Lower leg skin (tissue), 4 donors: ENCODE measurements around the gene GSG1L. TPM values are rescaled to one million over a fixed set of nuclear protein-coding genes. Genes with fewer than 3 reads are reported as not detected.
A peak's percentile ranks its signal among the peaks of the same experiment; 100 is the strongest.

Source experiments
- DNase-seq, 2 donors: peaks; one replicate each; pipeline ENCODE4 v3.0.0-alpha.2; 2019; ENCODE audit warnings: low spot score in 2 of 2
- H3K4me3 ChIP-seq: fragments of 200-600 bp; sonication (generic); 2 replicates; pipeline ENCODE4 v1.5.1; 2017; ENCODE audit warnings: mild to moderate bottlenecking, low read depth; ENCODE audit not compliant: poor library complexity, severe bottlenecking
- CTCF ChIP-seq, 3 donors: fragments of 450-650 bp; IDR thresholded peaks; one replicate each; pipeline ENCODE4 v1.5.1; 2016; ENCODE audit warnings: antibody characterized with exemption in 3 of 3, mild to moderate bottlenecking in 3 of 3, moderate library complexity in 2 of 3
- POLR2A ChIP-seq, 2 donors: fragments of 450-650 bp; IDR thresholded peaks; one replicate each; pipeline ENCODE4 v1.6.1; 2016 to 2017; ENCODE audit warnings: antibody characterized with exemption in 2 of 2, mild to moderate bottlenecking in 1 of 2, moderate library complexity in 1 of 2
- WGBS, 2 donors: methylation state at CpG; one replicate each; pipeline ENCODE4 v1.1.5; 2018; 5-methylcytosine and 5-hydroxymethylcytosine counted together
- intact Hi-C: fragments of 100-400 bp; cut with DNase I; formaldehyde crosslinking; loops from one replicate; pipeline ENCODE4 v1.15.0; 2023; ENCODE audit warnings: low total_unique reads
- total RNA-seq, 4 donors: library from RNA; depleted of rRNA; stranded (reverse); fragments of >200 nt; gene quantifications; one replicate each; pipeline ENCODE4 v1.1.0, GENCODE V29; 2016

The GSG1L gene
- total RNA-seq, 4 donors from 2014 or later: 0.49 to 1.1 (median 0.59) TPM; not detected in 1

GRCh38 chr16:27752241-27752640 is 311.3 kb downstream of the GSG1L start:
- intact Hi-C loops: no loop called here
- TF ChIP-seq CTCF (IDR thresholded peaks at IDR 0.05) (no peak), POLR2A (IDR thresholded peaks at IDR 0.05) (no peak)
- 91 to 93% methylated on average over 4 of the region's 4 CpGs for WGBS, 2 donors
- H3K4me3 ChIP-seq: no peak overlapping the region
- no peak for DNase-seq

GRCh38 chr16:27751676-27752075 is 311.8 kb downstream of the GSG1L start:
- DNase-seq: no peak
- WGBS, 2 donors: 92 to 93% methylated on average over 9 of the region's 9 CpGs
- TF ChIP-seq POLR2A (IDR thresholded peaks at IDR 0.05) (no peak), CTCF (IDR thresholded peaks at IDR 0.05) (no peak)
- intact Hi-C loops: no loop called here
- H3K4me3 ChIP-seq: no peak overlapping the region

GRCh38 chr16:27751233-27751632 is 312.3 kb downstream of the GSG1L start:
- 73 to 79% methylated on average over 4 of the region's 4 CpGs for WGBS, 2 donors

GRCh38 chr16:27749946-27750345 is 313.6 kb downstream of the GSG1L start:
- 97% methylated on average over 16 of the region's 16 CpGs for WGBS, 2 donors
- no peak for TF ChIP-seq CTCF (IDR thresholded peaks at IDR 0.05)
- no peak for TF ChIP-seq POLR2A (IDR thresholded peaks at IDR 0.05)
- DNase-seq: no peak
- intact Hi-C loops: no loop called here
- H3K4me3 ChIP-seq: no peak overlapping the region

More at GRCh38 chr16:27751233-27751632, 312.3 kb downstream of the GSG1L start:
- intact Hi-C loops: no loop called here
- TF ChIP-seq CTCF (IDR thresholded peaks at IDR 0.05) (no peak), POLR2A (IDR thresholded peaks at IDR 0.05) (no peak)
- no peak for DNase-seq
- H3K4me3 ChIP-seq: no peak overlapping the region

- H3K4me3 ChIP-seq: no peak overlapping the region
- intact Hi-C loops: no loop called here
- TF ChIP-seq POLR2A (IDR thresholded peaks at IDR 0.05) (no peak), CTCF (IDR thresholded peaks at IDR 0.05) (no peak)
- WGBS, 2 donors: 97% methylated on average over 14 to 15 of the region's 16 CpGs
- no peak for DNase-seq
Observed at GRCh38 chr16:27749547-27749875, 314.0 kb downstream of the GSG1L start.

- H3K4me3 ChIP-seq: no peak overlapping the region
- TF ChIP-seq POLR2A (IDR thresholded peaks at IDR 0.05) (no peak), CTCF (IDR thresholded peaks at IDR 0.05) (no peak)
- 32 to 33% methylated on average over 12 of the region's 12 CpGs for WGBS, 2 donors
- peak in 1 of 2 donors; percentile 77 for DNase-seq
- intact Hi-C loops: no loop called here
Observed at GRCh38 chr16:27748868-27749546, 314.5 kb downstream of the GSG1L start.
